Measurements from ENCODE around the gene PRX.
"Not testable (repeated sequence)": the region's sequence is repeated elsewhere in the genome, so short reads cannot be mapped to it uniquely, and the experiment has no call there.

PRX gene

GRCh38 chr19:40414542-40415535 lies 1.7 kb upstream of the PRX start:
- peak; percentile 52 for DNase-seq

DNA sequence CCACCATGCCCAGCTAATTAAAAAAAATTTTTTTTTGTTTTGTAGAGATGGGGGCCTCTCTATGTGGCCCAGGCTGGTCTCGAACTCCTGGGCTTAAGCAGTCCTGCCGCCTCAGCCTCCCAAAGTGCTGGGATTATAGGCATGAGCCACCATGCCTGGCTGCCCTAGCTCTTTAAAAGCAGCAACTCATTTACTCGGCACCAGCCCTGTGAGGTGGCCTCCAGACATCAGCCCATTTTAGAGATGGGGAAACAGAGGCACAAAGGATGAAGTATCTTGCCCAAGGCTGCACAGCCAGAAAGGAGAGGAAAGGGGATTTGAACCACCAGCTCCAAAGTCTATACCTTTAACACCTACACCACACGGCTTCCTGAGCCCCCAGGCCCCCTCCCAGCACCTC lies 312 bp downstream of the PRX start:
- DNase-seq = no peak

GRCh38 chr19:40411958-40412499 lies 1.1 kb downstream of the PRX start:
- DNase-seq = no peak

GRCh38 chr19:40411125-40411842 lies 1.9 kb downstream of the PRX start:
- DNase-seq = peak; percentile 68

GRCh38 chr19:40410030-40410389 lies 3.2 kb downstream of the PRX start:
- DNase-seq = no peak

- DNase-seq = not testable (repeated sequence)
Observed at GRCh38 chr19:40408598-40408925, 4.6 kb downstream of the PRX start.

GRCh38 chr19:40407714-40408597 lies 5.2 kb downstream of the PRX start:
- DNase-seq = no peak

DNA sequence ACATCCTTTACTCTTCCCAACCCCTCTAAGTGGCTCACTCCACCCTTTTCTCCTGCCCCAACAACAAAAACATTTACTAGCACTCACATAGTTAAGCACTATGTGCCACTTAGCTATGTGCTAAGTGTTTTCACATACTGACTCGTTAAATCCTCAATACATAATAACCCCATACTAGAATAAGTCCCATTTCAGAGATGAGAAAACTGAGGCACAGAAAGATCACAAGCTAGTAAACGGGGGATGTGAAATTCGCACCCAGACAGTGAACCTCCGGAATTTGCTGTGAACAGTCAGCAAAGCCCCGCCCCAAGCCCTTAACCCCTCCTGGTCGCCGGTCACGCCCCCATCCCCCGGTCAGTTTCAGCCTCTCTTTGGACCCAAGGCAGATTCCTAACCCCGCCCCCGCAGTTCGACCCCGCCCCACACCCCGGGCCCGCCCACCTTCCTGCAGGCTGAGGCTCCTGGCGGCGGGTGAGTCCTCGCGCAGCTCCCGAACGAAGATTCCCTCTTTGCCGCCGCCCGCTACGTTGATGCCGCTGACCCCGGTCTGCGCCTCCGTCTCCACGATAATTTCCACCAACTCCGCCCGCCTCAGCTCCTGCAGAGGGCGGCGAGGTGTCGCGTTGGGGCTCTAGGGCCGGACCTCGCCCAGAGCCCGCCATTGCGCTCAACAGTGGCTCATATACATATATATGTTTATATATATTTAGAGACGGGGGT lies 9.8 kb downstream of the PRX start:
- DNase-seq = peak; percentile 96

GRCh38 chr19:40400559-40400958 lies 12.6 kb downstream of the PRX start:
- no peak for DNase-seq

DNA sequence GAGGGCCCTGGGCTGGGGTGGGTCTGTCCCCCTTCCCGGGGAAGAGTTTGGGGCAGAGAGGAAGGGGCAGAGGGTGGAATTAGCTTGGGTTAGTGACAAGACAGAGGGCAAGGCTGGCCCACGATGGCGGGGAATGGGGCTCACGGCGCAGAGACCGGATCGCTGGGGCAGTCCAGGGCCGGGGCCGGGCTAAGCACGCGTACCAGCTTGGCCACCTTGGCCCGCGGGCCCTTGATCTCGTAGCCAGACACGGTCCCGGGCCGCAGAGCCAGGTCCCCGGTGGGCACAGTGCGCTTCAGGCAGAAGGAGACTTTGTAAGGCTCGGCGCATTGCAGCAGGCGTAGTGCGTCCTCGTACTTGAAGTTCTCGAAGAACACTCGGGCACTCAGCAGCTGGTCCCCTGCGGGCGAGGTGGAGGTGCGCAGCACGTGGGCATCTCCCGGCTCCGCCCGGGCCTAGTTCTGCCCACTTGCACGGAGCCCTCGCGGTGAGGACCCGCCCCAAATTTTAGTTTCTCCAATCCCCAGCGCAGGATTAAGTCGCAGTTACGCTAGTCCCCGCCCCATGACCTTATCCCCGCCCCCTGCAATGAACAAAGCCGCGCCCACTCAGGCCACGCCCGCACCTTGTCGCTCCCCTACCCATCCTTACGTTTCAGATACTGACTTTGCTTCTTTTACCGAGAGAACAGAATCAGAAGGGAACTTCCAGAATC lies 14.6 kb downstream of the PRX start:
- DNase-seq = peak; percentile 67

- no peak for DNase-seq
Observed at GRCh38 chr19:40397568-40397906, 15.6 kb downstream of the PRX start.

DNA sequence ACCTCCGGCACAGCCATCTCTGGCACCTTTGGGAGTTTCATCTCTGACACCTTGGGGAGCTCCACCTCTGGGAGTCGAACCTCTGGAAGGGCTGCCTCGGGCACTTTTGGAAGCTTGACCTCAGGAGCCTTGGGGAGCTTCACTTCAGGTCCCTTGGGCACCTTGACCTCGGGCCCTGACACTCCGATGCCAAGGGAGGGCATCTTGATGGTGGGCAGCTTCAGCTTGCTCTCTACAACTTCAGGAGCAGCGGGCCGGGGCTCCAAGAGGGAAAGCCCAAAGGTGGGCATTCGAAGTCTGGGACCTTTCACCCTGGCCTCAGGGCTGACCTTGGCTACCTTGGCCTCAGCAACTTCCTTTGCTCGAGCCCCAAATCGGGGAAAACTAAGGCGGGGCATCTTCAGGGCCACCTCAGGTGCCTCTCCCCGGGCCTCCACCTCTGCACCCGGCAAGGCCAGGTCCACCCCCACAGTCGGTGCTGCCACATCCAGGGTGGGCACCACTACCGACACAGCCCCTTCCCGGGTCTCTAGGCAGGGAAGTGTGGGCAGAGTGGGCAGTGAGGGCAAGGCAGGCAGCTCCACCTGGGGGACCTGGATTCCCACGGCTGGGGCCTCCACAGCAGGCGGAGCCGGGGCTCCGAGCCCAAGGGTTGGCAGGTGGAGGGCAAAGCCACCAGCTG lies 16.2 kb downstream of the PRX start:
- DNase-seq = no peak

DNA sequence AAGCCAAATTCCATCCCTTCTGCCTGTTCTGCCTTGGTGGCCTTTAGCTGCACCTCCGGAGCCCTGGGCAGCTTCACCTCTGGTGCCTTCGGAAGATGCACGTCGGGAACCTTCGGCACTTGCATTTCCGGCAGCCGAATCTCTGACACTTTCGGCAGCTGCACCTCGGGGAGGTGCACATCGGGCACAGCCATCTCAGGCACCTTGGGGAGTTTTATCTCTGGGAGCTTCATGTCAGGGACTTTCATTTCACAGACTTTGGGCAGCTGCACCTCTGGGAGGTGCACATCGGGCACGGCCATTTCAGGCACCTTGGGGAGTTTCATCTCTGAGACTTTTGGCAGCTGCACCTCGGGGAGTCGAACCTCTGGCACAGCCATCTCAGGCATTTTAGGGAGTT lies 17.2 kb downstream of the PRX start:
- no peak for DNase-seq

GRCh38 chr19:40394816-40395210 lies 18.4 kb downstream of the PRX start:
- DNase-seq = no peak

- DNase-seq = no peak
Observed at GRCh38 chr19:40393894-40394815, 19.0 kb downstream of the PRX start.

GRCh38 chr19:40392894-40393517 lies 20.2 kb downstream of the PRX start:
- DNase-seq = no peak

- no peak for DNase-seq
Observed at GRCh38 chr19:40392123-40392522, 21.1 kb downstream of the PRX start.

DNA sequence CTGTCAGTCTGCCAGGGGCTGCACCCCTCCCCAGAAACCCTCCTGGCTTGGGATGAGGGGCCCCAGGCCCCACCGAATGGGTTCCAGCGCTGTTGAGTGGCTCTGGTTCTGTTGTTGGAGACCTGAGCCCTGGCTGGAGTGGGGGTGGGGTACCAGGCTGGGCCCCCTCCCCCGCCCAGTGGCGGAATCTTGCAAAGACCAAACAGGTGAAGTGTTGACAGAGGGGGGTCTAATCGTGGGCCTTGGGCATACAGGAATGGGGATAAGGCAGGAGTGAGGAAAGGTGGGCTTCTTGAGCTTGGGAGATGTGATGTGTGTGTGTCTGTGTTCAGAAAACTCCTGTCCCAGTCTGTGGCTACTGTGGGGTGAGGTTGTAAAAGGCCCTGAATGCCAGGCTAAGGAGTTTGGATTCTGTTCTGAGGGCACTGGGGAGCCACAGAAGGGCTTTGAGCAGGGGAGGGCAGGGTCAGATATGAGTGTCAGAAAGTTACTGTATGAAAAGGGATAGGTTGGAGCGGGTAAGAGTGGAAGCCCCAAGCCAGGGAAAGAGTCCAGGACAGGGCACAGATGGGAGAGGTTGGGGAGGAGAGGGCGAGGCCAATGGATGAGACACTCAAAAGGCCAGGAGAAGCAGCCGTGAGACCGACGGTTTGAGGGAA lies 23.0 kb downstream of the PRX start, which contains the start of gene HIPK4:
HIPK4 (minus strand) TSS at position 98 of the 659 bp plus-strand sequence. CDS start 279 bp downstream, outside the sequence.
- no peak for DNase-seq
